T-helper 2 cell treated with Interferon-gamma antibody and Interleukin-4, amounts not matched to agents 5 μg/mL and 100 μg/mL, for 36 hours (primary cell): Measurements from ENCODE around the gene ANKS1B.

ENCODE experiments used
- DNase-seq: peaks from one replicate; pipeline ENCODE4 v3.0.0; 2021; ENCODE audit warnings: low spot score
- H3K27ac Mint-ChIP-seq: one replicate; pipeline ENCODE4 v1.8.0; 2021; ENCODE audit warnings: mild to moderate bottlenecking, mixed read lengths
- H3K27me3 Mint-ChIP-seq: one replicate; pipeline ENCODE4 v1.8.0; 2021; ENCODE audit warnings: low read depth, mixed read lengths
- H3K36me3 Mint-ChIP-seq: one replicate; pipeline ENCODE4 v1.8.0; 2021; ENCODE audit warnings: low read depth, mixed read lengths
- H3K4me1 Mint-ChIP-seq: one replicate; pipeline ENCODE4 v1.8.0; 2021; ENCODE audit warnings: low read depth, mixed read lengths
- H3K4me3 Mint-ChIP-seq: one replicate; pipeline ENCODE4 v1.8.0; 2022; ENCODE audit warnings: mild to moderate bottlenecking, moderate library complexity, mixed read lengths
- H3K9me3 Mint-ChIP-seq: one replicate; pipeline ENCODE4 v1.8.0; 2021; ENCODE audit warnings: mixed read lengths

The ANKS1B gene

DNA sequence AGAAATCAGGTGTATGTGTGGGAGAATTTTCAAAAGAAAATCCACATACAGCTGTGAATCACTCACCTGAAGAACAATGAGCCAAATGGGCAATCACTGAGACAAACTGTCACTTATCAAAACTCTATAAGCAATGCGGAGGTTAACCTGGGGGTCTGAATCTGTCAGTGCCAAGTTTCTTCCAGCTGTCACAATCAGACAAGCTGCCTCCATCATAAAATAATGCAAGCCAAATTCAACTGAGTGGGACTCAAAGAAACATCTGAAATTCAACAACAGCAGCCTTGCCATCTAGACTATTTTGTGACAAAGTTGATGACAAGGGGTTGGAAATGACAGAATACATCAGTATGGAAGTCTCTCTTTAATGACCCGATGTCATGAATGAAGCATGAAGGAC is 276.9 kb downstream of the ANKS1B start:
- Mint-ChIP-seq H3K27ac (no peak overlapping the region), H3K27me3 (no peaks in the 10 kb centered on the region), H3K4me3 (no peak overlapping the region), H3K4me1 (no peaks in the 10 kb centered on the region), H3K36me3 (no peaks in the 10 kb centered on the region), H3K9me3 (no peaks in the 10 kb centered on the region)
- DNase-seq, result no peak

DNA sequence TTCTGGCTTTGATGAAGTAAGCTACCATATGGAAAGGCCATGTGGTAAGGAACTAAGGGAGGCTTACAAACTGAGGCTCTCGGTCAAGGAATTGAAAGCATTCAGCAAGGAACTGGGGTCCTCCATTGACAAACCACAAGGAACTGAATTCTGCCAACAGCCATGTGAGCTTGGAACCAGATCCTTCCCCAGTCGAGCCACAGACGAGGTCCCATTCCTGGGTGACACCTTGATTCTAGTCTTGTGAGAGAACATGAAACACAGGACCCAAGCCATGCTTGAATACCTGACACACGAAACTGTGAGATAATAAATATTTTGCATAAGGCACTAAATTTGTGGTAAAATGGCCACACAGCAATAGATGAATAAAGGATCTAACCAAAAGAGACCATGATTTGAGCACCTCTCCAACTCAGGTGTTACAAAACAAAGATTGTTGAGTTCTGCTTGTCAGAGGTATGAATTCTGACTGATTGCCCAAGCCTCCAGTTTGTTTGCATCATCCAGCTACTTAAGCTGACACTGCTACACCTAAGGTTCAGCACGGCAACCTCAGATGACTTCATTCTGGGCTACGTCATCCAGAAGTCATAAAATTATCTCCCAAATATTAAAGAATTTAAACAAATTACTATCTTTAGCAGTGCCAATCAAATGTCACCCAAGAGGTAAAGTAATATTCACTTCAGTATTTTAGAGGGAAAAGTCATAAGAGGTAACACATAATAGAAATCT is 277.8 kb downstream of the ANKS1B start:
- no peak overlapping the region for H3K4me3 Mint-ChIP-seq
- no peaks in the 10 kb centered on the region for H3K9me3 Mint-ChIP-seq
- H3K4me1 Mint-ChIP-seq, result no peaks in the 10 kb centered on the region
- no peak overlapping the region for H3K27ac Mint-ChIP-seq
- H3K36me3 Mint-ChIP-seq, result no peaks in the 10 kb centered on the region
- no peaks in the 10 kb centered on the region for H3K27me3 Mint-ChIP-seq
- DNase-seq, result no peak

DNA sequence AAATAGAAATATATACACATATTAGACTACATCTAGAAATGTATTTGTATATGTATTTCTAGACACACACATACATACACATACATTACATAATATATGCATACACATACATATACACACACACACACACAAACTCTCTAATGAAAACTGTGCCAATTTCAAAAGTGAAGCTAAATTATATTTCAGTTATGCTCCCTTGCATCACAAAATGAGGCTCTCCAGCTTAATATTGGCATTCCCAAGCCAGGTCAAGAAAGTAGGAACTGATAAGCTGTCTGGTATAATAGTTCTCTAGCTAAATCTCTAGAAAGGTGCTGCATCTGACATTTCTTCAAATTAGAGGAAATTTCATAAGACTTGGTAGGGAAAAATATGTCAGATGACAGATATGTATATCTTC is 280.3 kb downstream of the ANKS1B start:
- Mint-ChIP-seq H3K4me3 (no peak overlapping the region), H3K4me1 (no peaks in the 10 kb centered on the region), H3K27me3 (no peaks in the 10 kb centered on the region), H3K36me3 (no peaks in the 10 kb centered on the region), H3K27ac (no peak overlapping the region), H3K9me3 (no peaks in the 10 kb centered on the region)
- DNase-seq, result no peak

DNA sequence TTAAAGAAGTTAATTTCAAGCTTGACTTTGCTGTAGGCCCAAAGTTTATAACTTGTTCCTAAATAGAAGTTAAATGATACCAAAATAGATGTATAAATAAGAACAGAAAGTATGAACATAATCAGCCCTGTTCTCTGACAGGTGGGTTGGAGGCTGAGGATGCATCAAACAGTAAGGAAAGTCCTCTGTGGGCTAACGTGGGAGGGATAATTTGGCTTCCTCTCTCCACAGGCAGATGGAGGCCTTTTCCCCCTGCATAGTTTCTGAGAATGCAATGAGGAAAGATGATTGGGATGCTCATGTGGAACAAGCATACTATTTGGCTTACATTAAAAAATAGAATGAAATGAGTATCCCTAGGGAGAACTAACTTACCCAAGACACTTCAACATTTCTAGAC is 280.7 kb downstream of the ANKS1B start:
- Mint-ChIP-seq H3K36me3 (no peaks in the 10 kb centered on the region), H3K27ac (no peak overlapping the region), H3K4me1 (no peaks in the 10 kb centered on the region), H3K9me3 (no peaks in the 10 kb centered on the region), H3K27me3 (no peaks in the 10 kb centered on the region), H3K4me3 (no peak overlapping the region)
- DNase-seq, result no peak

DNA sequence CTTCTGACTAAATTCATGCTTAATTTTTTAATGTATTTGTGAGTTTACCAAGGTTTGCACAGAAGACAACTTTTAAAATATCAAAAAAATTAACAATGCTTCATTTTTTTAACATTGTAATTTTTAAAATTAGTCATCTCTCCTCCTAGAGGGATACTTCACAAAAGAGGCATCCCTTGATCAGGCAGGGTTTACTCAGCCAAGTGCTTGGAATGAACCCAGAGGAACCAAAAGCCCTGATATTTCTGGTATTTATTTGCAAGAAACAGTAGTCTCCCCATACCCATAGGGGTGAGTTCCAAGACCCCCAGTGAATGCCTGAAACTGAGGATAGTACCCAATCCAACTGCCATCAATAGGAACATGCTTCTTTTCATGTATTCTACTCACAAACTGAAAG is 284.7 kb downstream of the ANKS1B start:
- no peak overlapping the region for H3K27ac Mint-ChIP-seq
- H3K27me3 Mint-ChIP-seq, result no peaks in the 10 kb centered on the region
- no peaks in the 10 kb centered on the region for H3K36me3 Mint-ChIP-seq
- H3K4me1 Mint-ChIP-seq, result no peaks in the 10 kb centered on the region
- no peak for DNase-seq
- peaks cover 2% of the 10 kb centered on the region for H3K9me3 Mint-ChIP-seq
- no peak overlapping the region for H3K4me3 Mint-ChIP-seq

DNA sequence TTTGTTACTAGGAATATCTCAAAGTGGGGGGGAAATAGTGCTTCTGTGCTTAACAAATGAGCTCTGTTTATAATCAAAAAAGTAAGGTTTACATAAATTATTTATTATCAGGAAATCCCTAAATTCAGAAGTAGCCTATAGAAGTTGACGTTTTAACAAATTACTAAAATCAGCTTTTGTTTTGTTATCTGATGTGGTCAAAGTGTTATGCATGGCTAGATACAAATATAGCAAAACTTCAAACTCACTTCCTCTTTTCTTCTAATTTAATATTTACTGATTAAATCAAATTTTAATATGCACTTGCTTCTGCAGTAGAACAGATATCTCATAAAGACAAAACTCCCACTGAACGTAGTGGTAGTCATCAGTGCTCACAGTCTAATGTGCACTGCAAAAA is 289.7 kb downstream of the ANKS1B start:
- DNase-seq, result no peak
- H3K4me1 Mint-ChIP-seq, result no peaks in the 10 kb centered on the region
- no peak overlapping the region for H3K27ac Mint-ChIP-seq
- no peak overlapping the region for H3K4me3 Mint-ChIP-seq
- no peaks in the 10 kb centered on the region for H3K36me3 Mint-ChIP-seq
- H3K27me3 Mint-ChIP-seq, result no peaks in the 10 kb centered on the region
- peaks cover 13% of the 10 kb centered on the region for H3K9me3 Mint-ChIP-seq

DNA sequence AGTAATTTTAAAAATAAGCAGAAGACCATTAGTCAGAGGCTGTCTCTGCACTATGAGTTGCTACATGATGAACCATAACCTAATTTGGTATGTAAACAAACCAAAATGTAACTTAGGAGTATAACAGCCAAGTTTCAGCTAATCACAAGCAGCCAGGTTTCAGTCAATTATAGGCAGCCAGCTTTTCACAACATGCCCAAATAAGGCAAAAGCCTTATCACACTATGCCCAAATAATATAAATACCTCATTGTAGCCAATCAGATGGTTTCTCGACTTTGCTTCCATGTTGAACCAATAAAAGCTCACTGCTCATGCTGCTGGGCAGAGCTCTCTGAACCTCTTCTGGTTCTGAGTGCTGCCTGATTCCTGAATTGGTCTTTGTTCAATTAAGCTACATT is 298.6 kb downstream of the ANKS1B start:
- Mint-ChIP-seq H3K27ac (no peak overlapping the region), H3K4me1 (no peaks in the 10 kb centered on the region), H3K9me3 (peaks cover 12% of the 10 kb centered on the region), H3K36me3 (no peaks in the 10 kb centered on the region), H3K27me3 (no peaks in the 10 kb centered on the region), H3K4me3 (no peak overlapping the region)
- no peak for DNase-seq

DNA sequence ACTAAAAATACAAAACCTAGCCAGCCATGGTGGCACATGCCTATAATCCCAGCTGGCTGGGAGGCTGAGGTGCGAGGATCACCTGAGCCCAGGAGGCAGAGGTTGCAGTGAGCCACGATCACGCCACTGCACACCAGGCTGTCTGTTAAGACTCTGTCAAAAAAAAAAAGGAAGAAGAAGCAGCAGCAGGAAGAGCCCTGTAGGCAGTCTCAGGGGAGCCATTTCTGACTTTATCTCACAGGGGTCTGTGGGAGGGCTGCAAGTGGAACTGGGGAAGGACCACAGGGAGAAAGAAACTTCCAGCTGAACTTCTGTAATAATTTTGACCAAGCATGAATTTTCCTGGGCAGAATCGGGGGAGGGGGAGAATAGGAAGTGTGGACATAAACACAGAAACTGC is 304.5 kb downstream of the ANKS1B start:
- Mint-ChIP-seq H3K36me3 (no peaks in the 10 kb centered on the region), H3K27ac (no peak overlapping the region), H3K27me3 (no peaks in the 10 kb centered on the region), H3K4me1 (no peaks in the 10 kb centered on the region), H3K4me3 (no peak overlapping the region), H3K9me3 (peaks cover 24% of the 10 kb centered on the region)
- no peak for DNase-seq

DNA sequence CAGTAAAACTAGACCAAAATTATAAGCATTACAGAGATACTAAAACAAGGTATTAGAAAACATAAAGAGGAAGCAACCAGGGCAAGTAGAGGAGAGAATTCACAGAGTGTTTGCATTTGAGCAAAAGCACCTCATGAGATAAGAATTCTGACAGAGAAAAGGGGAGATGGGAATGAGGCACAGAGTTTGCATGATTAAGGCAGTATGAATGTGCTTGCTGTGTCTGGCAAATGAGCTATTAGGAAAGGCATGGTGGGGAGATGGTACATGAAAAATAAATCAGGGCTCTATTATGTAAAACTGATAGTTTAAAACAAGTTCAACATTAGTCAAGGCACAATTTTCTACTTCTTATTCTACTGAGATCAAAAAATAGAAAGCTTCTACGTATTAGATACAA is 314.1 kb downstream of the ANKS1B start:
- no peaks in the 10 kb centered on the region for H3K27me3 Mint-ChIP-seq
- H3K9me3 Mint-ChIP-seq, result peaks cover 4% of the 10 kb centered on the region
- DNase-seq, result no peak
- no peak overlapping the region for H3K4me3 Mint-ChIP-seq
- no peaks in the 10 kb centered on the region for H3K4me1 Mint-ChIP-seq
- H3K36me3 Mint-ChIP-seq, result no peaks in the 10 kb centered on the region
- no peak overlapping the region for H3K27ac Mint-ChIP-seq

DNA sequence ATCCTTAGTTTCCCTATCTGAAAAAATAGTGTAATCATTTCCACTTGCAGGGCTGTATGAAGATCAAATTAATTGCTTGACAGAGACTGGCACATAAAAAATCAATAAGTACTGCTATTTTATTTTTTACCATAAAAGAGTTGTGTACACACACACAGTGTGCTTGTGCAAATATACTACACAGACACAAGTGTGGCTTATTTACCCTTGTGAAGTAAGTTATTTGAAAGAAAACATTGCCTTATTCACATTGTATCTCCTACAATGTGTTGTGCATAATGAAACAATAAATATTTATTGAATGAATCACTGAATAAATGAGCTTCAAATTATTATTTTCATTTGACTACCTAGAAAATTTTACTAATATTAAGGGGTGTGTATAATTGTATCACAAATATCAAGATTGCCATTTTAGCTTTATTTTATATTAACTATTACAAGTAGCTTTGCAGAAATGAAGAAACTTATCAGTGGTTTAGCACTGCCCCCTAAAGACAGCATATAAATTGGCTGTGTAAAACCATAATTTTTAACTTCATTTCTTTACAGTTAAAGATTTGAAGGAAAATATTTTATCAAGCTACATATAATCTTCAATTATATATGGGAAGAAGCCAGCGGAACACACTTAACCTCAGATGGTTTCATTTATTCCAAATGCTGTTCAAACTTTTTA is 325.9 kb downstream of the ANKS1B start:
- H3K36me3 Mint-ChIP-seq, result no peaks in the 10 kb centered on the region

DNA sequence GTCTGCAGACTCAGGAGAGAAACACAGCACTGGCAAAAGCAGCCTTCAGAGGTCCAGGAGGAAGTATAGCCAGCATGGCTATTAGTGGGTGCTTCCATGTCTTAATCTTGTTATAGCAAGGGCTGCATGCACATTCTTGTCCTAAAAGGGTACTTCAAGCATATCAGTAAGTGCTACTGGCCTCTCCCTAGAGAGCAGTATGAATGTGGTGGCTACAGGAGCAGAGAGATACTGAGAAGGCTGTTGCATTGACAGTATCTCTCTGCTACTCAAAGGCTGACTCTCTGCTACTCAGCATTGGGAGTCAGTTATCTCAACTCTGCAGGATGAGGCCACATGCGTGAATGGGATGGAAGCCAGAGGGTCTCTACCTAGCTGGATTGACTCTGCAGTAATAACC is 335.2 kb downstream of the ANKS1B start:
- Mint-ChIP-seq H3K36me3 (no peaks in the 10 kb centered on the region), H3K9me3 (no peaks in the 10 kb centered on the region)

More for the DNA sequence above, 325.9 kb downstream of the ANKS1B start:
- H3K9me3 Mint-ChIP-seq, result no peaks in the 10 kb centered on the region
- no peak for DNase-seq
- H3K27ac Mint-ChIP-seq, result no peak overlapping the region
- no peaks in the 10 kb centered on the region for H3K4me1 Mint-ChIP-seq
- no peak overlapping the region for H3K4me3 Mint-ChIP-seq
- no peaks in the 10 kb centered on the region for H3K27me3 Mint-ChIP-seq

DNA sequence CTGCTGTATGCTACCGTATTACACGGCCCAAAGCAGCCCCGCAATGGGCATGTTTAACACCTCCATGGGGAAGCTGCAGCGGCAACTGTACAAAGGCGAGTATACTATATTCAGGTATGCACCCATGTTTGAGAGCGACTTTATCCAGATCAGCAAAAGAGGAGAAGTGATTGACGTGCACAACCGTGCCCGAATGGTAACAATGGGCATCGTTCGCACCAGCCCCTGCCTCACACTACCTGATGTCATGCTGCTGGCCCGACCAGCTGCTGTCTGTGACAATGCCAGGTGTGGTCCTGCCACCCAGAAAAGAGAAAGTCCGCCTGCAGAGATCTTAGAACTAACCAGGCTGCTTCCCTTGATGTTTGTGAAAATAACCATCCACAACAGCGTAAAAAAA is 336.6 kb downstream of the ANKS1B start:
- Mint-ChIP-seq H3K27me3 (no peaks in the 10 kb centered on the region), H3K4me3 (no peak overlapping the region), H3K27ac (no peak overlapping the region), H3K36me3 (no peaks in the 10 kb centered on the region), H3K4me1 (no peaks in the 10 kb centered on the region), H3K9me3 (no peaks in the 10 kb centered on the region)
- DNase-seq, result no peak

More for the DNA sequence above, 335.2 kb downstream of the ANKS1B start:
- H3K27me3 Mint-ChIP-seq, result no peaks in the 10 kb centered on the region
- no peaks in the 10 kb centered on the region for H3K4me1 Mint-ChIP-seq
- no peak overlapping the region for H3K4me3 Mint-ChIP-seq
- no peak for DNase-seq
- H3K27ac Mint-ChIP-seq, result no peak overlapping the region

DNA sequence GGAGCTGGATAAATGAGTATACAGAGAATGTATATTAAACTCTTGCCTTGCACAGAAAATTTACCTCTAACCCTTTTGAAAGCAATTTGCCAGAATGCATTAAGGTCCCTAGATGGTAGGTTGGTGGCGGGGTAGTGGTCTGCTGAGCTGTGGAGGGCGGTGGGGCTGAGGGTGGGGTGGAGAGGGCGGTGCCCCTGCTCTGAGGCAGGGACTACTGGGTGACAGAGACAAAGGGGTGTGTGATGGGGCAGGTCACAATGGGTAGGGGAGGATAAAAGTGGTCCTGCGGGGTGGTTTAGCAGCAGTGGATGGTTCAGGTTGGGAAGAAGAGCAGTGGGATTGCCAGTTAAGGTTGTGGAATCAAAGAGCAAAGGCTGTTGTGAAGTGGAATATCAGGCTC is 337.3 kb downstream of the ANKS1B start, which contains the start of gene GARIN6:
Gene GARIN6, plus strand, starts transcription at position 301 of the 400 bp plus-strand sequence. CDS start 422 bp downstream, outside the sequence.
- no peak within 1 kb of the TSS for H3K27ac Mint-ChIP-seq
- DNase-seq, result no peak
- no peaks in the 10 kb centered on the region for H3K4me1 Mint-ChIP-seq
- no peaks in the 10 kb centered on the region for H3K36me3 Mint-ChIP-seq
- no peaks in the 10 kb centered on the region for H3K27me3 Mint-ChIP-seq
- H3K9me3 Mint-ChIP-seq, result no peaks in the 10 kb centered on the region
- no peak within 1 kb of the TSS for H3K4me3 Mint-ChIP-seq

DNA sequence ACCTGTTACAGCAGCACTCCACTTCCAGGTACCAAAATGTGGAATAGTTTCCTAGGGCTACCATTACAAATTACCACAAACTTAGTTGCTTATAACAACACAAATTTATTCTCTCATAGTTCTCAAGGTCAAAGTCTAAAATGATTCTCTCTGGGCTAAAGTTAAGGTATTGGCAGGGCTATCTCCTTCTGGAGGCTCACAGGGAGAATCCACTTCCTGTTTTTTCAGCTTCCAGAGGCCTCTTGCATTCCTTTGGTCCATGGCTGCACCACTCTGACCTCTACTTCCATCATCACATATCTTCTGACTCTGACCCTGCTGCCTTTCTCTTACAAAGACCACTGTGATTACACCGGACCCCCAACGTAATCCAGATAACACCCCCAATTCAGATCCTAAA is 340.1 kb downstream of the ANKS1B start:
- Mint-ChIP-seq H3K9me3 (no peaks in the 10 kb centered on the region), H3K4me3 (no peak overlapping the region), H3K27ac (no peak overlapping the region), H3K36me3 (no peaks in the 10 kb centered on the region), H3K27me3 (no peaks in the 10 kb centered on the region), H3K4me1 (no peaks in the 10 kb centered on the region)
- no peak for DNase-seq

DNA sequence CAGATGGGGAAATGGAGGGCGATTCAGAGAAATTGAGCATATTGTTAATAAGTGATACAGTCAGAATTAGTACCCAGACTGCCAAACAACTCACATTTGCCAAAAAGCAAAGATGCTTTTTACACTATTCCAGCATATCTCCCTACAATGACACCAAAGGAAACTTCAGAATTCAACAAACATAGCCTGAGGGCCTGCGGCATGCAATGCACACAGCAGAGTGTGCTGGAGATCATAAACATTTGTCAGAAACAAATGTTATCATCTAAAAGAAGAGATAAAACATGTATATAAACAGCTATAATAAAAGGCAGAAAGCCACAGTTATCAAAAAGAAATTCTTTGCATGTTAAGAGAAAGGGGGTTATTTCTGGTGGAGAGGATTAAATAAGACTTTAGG is 357.3 kb downstream of the ANKS1B start:
- Mint-ChIP-seq H3K4me1 (no peaks in the 10 kb centered on the region), H3K27ac (no peak overlapping the region), H3K4me3 (no peak overlapping the region), H3K36me3 (no peaks in the 10 kb centered on the region), H3K27me3 (no peaks in the 10 kb centered on the region), H3K9me3 (no peaks in the 10 kb centered on the region)
- DNase-seq, result no peak
